KG1 (cell line): ENCODE measurements around the gene OR5H1.
"Not testable (repeated sequence)": the region's sequence is repeated elsewhere in the genome, so short reads cannot be mapped to it uniquely, and the experiment has no call there.

Experiments
- DNase-seq: peaks from one replicate; lab custom pipeline; 2025; lab: John Stamatoyannopoulos, UW

OR5H1 gene

GRCh38 chr3:98130421-98130820 lies at the start of gene OR5H1:
Gene OR5H1 (plus strand): TSS chr3:98130721. CDS start chr3:98132698, 1,977 bp downstream.
- no peak for DNase-seq

GRCh38 chr3:98086873-98087272 lies 43.6 kb upstream of the OR5H1 start, which contains the start of gene OR5AC2:
Gene OR5AC2 (plus strand): TSS chr3:98087173. CDS start chr3:98087173, 0 bp downstream.
- DNase-seq, result no peak

DNA sequence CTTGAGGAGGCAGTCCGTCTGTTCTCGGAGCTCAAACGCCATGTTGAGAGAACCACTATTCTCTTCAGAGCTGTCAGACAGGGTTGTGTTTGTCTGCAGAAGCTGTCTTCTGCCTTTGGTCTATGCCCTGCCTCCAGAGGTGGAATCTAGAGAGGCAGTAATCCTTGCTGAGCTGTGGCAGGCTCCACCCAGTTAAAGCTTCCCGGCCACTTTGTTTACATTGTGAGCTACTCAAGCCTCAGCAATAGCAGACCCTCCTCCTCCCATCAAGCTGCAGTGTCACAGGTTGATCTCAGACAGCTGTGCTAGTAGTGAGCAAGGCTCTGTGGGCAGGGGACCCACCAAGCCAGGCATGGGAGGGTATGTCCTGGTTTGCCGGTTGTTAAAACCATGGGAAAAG lies 34.6 kb upstream of the OR5H1 start:
- DNase-seq, result no peak

DNA sequence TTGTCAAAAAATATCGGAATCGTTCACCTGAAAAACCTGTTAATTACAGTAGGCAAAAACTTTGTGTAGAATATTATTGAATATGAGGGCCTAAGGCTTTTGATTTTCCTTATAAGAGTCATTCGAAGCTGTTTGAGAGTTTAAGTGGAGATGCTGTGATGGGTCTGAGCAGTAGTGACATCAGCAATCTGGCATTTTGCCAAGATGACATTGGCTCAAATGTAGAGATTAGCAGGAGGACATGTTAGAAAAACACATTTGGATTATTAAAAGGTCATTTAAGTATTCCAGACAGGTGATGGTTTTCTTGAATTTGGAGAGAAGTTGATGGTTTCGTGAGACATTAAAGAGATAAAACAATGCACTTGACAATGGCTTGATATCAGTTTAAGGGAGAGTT lies 30.7 kb upstream of the OR5H1 start:
- DNase-seq, result no peak

GRCh38 chr3:98108162-98108561 lies 22.4 kb upstream of the OR5H1 start:
- no peak for DNase-seq

- no peak for DNase-seq
These were observed 20.5 kb upstream of the OR5H1 start for GRCh38 chr3:98109807-98110549.

- no peak for DNase-seq
These were observed 20.0 kb upstream of the OR5H1 start for GRCh38 chr3:98110550-98110908.

DNA sequence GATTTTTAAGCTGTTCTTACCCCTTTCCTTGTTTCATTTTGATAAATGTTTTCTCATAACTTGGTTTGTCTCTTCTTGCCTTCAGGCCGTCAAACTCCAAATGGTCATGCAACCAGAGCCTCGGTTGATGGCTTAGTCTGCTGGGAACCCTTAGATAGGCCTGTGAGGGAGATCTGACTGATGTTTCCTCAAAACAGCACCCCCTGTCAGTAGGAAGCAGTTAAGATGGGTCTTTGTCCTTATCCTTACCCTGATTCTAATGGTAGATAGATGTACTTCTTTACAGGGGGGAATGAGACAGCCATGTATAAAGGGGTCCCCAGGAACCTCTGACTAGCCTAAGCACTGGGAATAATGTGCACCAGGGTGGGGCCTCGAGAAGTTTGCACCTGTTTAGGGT lies 16.3 kb upstream of the OR5H1 start:
- DNase-seq, result no peak

DNA sequence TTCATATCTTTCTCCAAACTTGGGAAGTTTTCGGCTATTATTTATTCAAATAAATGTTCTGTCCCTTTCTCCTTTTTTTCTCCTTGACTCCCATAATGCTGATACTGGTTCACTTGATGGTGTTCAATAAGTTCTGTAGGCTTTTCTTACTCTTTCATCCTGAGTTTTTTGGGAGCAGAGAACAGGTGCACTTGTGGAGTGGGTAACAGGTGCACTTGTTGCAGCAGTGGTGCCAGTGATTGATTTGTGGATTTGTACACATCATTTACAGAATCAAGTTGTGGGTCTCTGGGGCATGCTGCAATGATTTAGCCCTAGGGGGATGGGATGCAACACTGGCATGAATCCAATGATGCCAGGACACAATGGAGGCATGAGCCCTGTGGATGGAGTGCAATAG lies 14.8 kb upstream of the OR5H1 start:
- DNase-seq, result no peak

GRCh38 chr3:98136631-98137030 lies 6.1 kb downstream of the OR5H1 start:
- no peak for DNase-seq

DNA sequence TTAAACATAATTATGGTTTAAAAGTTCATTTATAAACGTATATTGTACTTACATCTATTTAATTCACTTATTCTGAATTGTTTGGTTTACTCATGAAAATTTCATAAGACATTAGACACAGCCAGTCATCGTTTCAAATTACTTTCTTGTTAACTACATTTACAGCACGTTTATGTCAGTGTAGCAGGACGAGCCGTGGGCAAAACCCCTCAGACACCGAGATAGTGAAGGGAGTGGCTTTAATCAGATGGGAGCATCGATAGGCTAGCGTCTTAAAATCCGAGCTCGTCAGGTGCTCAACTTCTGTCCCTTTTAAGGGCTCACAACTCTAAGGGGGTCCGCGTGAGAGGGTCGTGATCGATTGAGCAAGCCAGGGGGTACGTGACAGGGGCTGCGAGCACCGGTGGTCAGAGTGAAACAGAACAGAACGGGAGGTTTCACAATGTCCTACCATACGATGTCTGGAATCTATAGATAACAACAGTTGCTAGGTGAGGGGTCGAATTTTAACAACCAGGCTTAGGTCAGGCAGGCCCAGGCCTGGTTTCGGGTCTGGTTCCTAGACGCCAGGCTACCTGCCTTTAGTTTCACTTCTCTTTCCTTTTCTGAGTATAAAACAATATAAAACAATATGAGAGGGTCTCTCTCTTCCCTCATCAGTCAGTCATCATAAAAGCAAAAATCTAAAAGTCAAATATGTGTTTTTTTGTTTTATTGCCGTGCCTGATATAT lies 7.5 kb downstream of the OR5H1 start:
- not testable (repeated sequence) for DNase-seq

DNA sequence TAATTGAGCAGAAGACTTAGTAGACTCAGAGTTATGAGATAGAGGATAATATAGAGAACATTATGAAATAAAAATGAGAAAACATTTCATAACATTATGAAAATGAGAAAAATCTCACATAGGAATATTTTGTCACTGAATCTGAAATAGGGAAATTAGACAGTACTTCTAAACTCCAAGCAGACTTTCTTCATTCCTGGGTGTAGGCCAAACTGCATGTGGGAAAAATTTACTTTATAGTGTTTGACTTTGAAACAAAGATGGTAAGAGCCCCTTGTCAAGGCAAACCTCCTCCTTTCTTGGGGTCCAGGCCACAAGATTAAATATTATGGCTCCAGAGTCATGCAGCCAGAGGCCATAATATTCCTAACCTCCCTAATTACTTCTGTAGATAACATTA lies 10.0 kb downstream of the OR5H1 start:
- no peak for DNase-seq

- DNase-seq, result no peak
These were observed 16.7 kb downstream of the OR5H1 start, which contains the start of gene OR5H14 for GRCh38 chr3:98147179-98147578. Gene OR5H14 (plus strand): TSS chr3:98147479. CDS start chr3:98149386, 1,907 bp downstream.

DNA sequence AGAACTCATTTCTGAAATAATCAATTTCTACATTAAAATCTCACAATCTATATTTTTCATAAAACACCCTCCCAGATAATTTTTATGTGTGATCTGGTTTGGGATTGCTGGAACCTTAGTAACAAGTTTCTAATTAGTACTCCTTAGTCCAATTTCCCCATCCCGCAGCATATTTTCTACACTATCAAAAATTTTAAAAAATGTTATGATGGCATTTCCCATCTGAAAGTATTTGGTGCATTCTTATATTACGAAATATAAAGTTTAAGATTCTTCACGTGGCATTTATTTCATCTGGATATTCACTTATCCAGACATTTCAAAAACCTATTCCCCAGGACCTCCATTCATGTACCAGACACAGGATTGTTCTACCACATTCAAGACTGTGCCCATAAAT lies 18.2 kb downstream of the OR5H1 start:
- no peak for DNase-seq

- not testable (repeated sequence) for DNase-seq
These were observed 18.9 kb downstream of the OR5H1 start for GRCh38 chr3:98149456-98149855.

- DNase-seq, result no peak
These were observed 20.7 kb downstream of the OR5H1 start for GRCh38 chr3:98151241-98151640.

GRCh38 chr3:98166396-98166795 lies 35.9 kb downstream of the OR5H1 start, which contains the start of gene OR5H15:
Gene OR5H15 (plus strand): TSS chr3:98166696. CDS start chr3:98168700, 2,004 bp downstream.
- no peak for DNase-seq

DNA sequence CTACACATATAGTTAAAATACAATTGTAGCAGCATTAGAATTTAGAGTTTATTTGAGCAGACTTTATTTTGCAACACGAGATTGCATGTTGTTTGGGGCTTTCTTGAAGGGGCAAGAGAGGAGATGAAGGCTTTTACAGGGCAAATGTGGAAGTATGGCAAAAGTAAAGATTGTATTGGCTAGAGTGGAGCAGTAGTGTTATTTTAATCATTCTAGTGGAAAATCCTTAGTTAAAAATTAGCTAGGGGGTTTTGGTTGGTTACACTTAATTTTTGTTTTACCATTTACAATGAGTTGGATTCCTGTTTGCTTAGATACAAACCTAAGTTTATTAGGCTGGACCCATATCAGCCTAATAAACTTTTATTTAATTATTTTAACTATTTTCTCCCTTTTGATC lies 40.5 kb downstream of the OR5H1 start:
- no peak for DNase-seq

GRCh38 chr3:98172621-98173020 lies 42.1 kb downstream of the OR5H1 start:
- no peak for DNase-seq

GRCh38 chr3:98180319-98180890 lies 49.9 kb downstream of the OR5H1 start:
- no peak for DNase-seq

DNA sequence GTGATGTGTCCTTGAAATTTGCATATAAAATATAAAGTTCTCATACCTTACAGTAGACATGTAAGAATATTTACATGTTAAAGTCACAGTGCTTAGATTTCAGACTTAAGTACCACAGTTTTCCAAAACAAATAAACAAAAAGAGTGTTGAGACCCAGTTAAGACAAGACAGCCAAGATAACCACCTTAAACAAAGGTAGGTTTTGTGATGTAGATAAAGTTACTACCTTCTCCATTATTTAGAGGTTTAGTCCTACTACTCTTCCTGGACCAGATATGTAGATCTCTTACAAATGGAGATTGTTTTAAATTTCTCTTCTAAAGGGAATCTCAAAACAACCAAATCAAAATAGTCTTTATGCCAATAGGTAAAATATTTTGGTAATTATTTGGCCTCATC lies 51.7 kb downstream of the OR5H1 start:
- no peak for DNase-seq

DNA sequence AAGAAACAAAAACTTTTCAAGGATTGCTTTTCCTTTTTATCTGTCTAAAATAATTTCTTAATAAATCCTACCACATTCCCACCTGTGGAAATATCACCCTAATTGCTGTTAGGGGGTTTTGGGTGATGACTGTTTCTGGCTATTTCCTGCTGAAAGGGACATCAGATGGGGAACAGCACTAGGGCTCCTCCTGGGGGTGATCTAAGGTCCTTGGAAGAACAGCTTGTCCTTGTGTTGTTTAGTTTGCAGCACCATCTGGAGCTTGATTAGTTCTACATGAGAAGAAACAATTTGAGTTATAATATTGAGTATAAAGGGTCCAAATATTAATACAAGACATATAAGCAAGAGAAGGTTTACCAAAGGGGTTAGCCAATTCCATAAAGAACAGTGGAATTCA lies 54.7 kb downstream of the OR5H1 start:
- DNase-seq, result no peak
